Type B pancreatic cell (in vitro differentiated cells): ENCODE measurements around the gene ARHGEF1. TPM values are rescaled to one million over a fixed set of nuclear protein-coding genes. Genes with fewer than 3 reads are reported as not detected.

ENCODE experiments used
- DNase-seq: peaks from one replicate; pipeline ENCODE4 v3.0.0; 2021; ENCODE audit warnings: mixed read lengths; ENCODE audit not compliant: unreplicated experiment; ENCODE audit errors: extremely low spot score
- H3K27ac Mint-ChIP-seq: 2 replicates; pipeline ENCODE4 v1.8.0; 2021; ENCODE audit warnings: mild to moderate bottlenecking, mixed read lengths
- H3K27me3 Mint-ChIP-seq: 2 replicates; pipeline ENCODE4 v1.8.0; 2021; ENCODE audit warnings: mixed read lengths
- H3K36me3 Mint-ChIP-seq: 2 replicates; pipeline ENCODE4 v1.8.0; 2021; ENCODE audit warnings: mixed read lengths
- H3K4me1 Mint-ChIP-seq: one replicate; pipeline ENCODE4 v1.8.0; 2021; ENCODE audit warnings: mixed read lengths; ENCODE audit not compliant: unreplicated experiment
- H3K4me3 Mint-ChIP-seq: 2 replicates; pipeline ENCODE4 v1.8.0; 2021; ENCODE audit warnings: mild to moderate bottlenecking, mixed read lengths
- H3K9me3 Mint-ChIP-seq: 2 replicates; pipeline ENCODE4 v1.8.0; 2021; ENCODE audit warnings: mixed read lengths
- CTCF ChIP-seq: fragments of 200-600 bp; sonication (generic); conservative IDR thresholded peaks from 2 replicates; pipeline ENCODE4 v1.5.0; 2021; ENCODE audit warnings: antibody characterized with exemption, mild to moderate bottlenecking
- long read RNA-seq: library from polyadenylated mRNA; unstranded; transcript quantifications from one replicate; pipeline ENCODE4 v2.0.0, GENCODE V29; 2020
- total RNA-seq: library from RNA; stranded (reverse); gene quantifications from 2 replicates; pipeline ENCODE4 v1.2.1, GENCODE V29; 2021; ENCODE audit warnings: low replicate concordance

The ARHGEF1 gene, protein sequence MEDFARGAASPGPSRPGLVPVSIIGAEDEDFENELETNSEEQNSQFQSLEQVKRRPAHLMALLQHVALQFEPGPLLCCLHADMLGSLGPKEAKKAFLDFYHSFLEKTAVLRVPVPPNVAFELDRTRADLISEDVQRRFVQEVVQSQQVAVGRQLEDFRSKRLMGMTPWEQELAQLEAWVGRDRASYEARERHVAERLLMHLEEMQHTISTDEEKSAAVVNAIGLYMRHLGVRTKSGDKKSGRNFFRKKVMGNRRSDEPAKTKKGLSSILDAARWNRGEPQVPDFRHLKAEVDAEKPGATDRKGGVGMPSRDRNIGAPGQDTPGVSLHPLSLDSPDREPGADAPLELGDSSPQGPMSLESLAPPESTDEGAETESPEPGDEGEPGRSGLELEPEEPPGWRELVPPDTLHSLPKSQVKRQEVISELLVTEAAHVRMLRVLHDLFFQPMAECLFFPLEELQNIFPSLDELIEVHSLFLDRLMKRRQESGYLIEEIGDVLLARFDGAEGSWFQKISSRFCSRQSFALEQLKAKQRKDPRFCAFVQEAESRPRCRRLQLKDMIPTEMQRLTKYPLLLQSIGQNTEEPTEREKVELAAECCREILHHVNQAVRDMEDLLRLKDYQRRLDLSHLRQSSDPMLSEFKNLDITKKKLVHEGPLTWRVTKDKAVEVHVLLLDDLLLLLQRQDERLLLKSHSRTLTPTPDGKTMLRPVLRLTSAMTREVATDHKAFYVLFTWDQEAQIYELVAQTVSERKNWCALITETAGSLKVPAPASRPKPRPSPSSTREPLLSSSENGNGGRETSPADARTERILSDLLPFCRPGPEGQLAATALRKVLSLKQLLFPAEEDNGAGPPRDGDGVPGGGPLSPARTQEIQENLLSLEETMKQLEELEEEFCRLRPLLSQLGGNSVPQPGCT
- total RNA-seq = 51.7 and 58.9 TPM in 2 replicates
- long read RNA-seq, partial matches to known transcripts = 0 of 1 reads
- long read RNA-seq, other reads (novel, unspliced or antisense) = 0 of 1 reads

- Mint-ChIP-seq H3K27ac (peak within 1 kb of the TSS; percentile 90), H3K4me3 (peak within 1 kb of the TSS; percentile 97), H3K36me3 (no peaks in the 10 kb centered on the region), H3K4me1 (peaks cover 22% of the 10 kb centered on the region), H3K27me3 (peaks cover 30% of the 10 kb centered on the region), H3K9me3 (no peaks in the 10 kb centered on the region)
- TF ChIP-seq CTCF = no peak
- no peak for DNase-seq
These were observed at the start of gene ARHGEF1 for GRCh38 chr19:41882568-41883462. TSS of gene ARHGEF1 (plus strand) at chr19:41883184. CDS start at chr19:41888083, 4,899 bp downstream.

- Mint-ChIP-seq H3K4me1 (no peaks in the 10 kb centered on the region), H3K36me3 (no peaks in the 10 kb centered on the region), H3K9me3 (no peaks in the 10 kb centered on the region), H3K27ac (no peak overlapping the region), H3K4me3 (no peak overlapping the region), H3K27me3 (peaks cover 39% of the 10 kb centered on the region)
- no peak for DNase-seq
- no peak for TF ChIP-seq CTCF
These were observed 44.8 kb upstream of the ARHGEF1 start for GRCh38 chr19:41837981-41838708.

DNA sequence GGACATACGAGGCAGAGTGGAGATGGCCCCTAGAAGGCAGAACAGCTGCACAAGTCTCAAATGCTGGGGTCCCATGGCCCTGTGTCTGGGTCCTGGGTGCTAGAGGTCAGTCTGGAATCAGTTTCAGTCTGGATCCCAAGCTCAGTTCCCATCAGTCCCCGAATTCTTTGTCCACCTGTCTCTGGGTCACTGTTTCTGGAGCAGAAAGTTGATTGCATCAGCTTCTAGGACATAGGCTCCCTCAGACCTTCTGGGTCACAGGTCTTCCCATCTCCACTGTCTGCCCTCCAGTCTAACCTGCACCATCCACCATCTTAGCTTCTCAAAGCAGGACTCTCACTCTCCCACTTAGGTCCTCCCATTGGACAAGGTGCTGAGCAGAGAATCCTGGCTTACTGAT, 43.8 kb upstream of the ARHGEF1 start:
- H3K9me3 Mint-ChIP-seq = no peaks in the 10 kb centered on the region
- peaks cover 48% of the 10 kb centered on the region for H3K27me3 Mint-ChIP-seq
- no peak overlapping the region for H3K27ac Mint-ChIP-seq
- no peak overlapping the region for H3K4me3 Mint-ChIP-seq
- no peaks in the 10 kb centered on the region for H3K4me1 Mint-ChIP-seq
- no peak for DNase-seq
- no peak for TF ChIP-seq CTCF
- no peaks in the 10 kb centered on the region for H3K36me3 Mint-ChIP-seq

DNA sequence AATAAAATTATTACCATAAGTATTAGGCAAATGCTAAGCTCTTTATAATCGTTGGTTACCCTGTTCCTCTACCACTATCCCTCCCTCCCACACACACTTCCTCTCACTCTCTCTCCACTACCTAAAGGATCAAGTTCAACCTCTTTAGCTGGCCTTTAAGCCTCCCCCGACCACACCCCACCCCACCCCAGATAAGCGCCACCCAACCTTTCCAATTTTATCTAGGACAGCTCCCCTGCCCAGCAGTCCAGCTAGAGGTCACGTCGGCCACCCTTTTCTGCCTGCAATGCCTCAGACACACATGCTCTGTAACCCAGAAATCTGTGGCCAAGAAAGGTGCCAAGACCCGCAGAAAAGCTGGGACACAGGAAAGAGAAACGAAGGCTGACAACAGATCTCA, 39.6 kb upstream of the ARHGEF1 start:
- Mint-ChIP-seq H3K27ac (no peak overlapping the region), H3K9me3 (peaks cover 4% of the 10 kb centered on the region), H3K4me3 (no peak overlapping the region), H3K27me3 (peaks cover 29% of the 10 kb centered on the region), H3K4me1 (no peaks in the 10 kb centered on the region), H3K36me3 (no peaks in the 10 kb centered on the region)
- no peak for TF ChIP-seq CTCF
- DNase-seq = no peak
